Vagina (tissue), 2 donors: ENCODE results near the gene PDE4D.

ENCODE experiments used
- POLR2A ChIP-seq, 2 donors: fragments of 450-650 bp; IDR thresholded peaks; one replicate each; pipeline ENCODE4 v1.6.1; 2017; ENCODE audit warnings: antibody characterized with exemption in 2 of 2, mild to moderate bottlenecking in 2 of 2, moderate library complexity in 2 of 2
- POLR2AphosphoS5 ChIP-seq, 2 donors: sonication (generic); formaldehyde crosslinking; IDR thresholded peaks; one replicate each; pipeline ENCODE4 v1.9.0; 2017; ENCODE audit warnings: antibody characterized with exemption in 2 of 2, mild to moderate bottlenecking in 2 of 2, low read depth in 1 of 2; ENCODE audit not compliant: insufficient read depth in 1 of 2
- TF ChIP-seq, protein P1 (sequence below), 3 experiments: fragments of 450-650 bp in 2 of 3; fragments of 200-600 bp in 1 of 3; sonication (generic) in 1 of 3; IDR thresholded peaks; one replicate each; pipeline ENCODE4 v1.5.1; 2017 to 2019; ENCODE audit warnings: antibody characterized with exemption in 3 of 3, mild to moderate bottlenecking in 2 of 3, moderate library complexity in 2 of 3

DNA sequence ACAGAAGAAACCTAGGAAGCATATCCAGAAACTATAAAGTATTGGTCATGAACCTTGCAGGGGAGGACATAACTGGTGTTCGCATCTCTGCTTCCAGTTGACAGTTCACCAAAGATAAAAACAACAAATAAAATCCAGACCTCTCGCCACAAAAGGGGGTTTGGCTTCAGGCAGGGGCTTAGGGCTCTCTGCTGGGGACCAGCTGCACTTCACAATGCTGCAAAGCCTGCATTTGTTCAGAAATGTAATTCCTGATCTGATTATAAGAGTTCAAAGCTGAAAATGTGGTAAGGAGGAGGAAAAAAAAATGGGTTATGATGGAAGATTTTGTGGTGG lies 79.0 kb downstream of the PDE4D start:
- no peak for TF ChIP-seq POLR2AphosphoS5 (IDR thresholded peaks at IDR 0.05; ENCODE audit: insufficient read depth in 1 of 2, low read depth in 1 of 2)
- no peak for TF ChIP-seq POLR2A (IDR thresholded peaks at IDR 0.05)
- TF ChIP-seq, protein P1, sequence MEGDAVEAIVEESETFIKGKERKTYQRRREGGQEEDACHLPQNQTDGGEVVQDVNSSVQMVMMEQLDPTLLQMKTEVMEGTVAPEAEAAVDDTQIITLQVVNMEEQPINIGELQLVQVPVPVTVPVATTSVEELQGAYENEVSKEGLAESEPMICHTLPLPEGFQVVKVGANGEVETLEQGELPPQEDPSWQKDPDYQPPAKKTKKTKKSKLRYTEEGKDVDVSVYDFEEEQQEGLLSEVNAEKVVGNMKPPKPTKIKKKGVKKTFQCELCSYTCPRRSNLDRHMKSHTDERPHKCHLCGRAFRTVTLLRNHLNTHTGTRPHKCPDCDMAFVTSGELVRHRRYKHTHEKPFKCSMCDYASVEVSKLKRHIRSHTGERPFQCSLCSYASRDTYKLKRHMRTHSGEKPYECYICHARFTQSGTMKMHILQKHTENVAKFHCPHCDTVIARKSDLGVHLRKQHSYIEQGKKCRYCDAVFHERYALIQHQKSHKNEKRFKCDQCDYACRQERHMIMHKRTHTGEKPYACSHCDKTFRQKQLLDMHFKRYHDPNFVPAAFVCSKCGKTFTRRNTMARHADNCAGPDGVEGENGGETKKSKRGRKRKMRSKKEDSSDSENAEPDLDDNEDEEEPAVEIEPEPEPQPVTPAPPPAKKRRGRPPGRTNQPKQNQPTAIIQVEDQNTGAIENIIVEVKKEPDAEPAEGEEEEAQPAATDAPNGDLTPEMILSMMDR (IDR thresholded peaks at IDR 0.05) = no peak
